ENCODE measurements around the gene HORMAD2. TPM values are rescaled to one million over a fixed set of nuclear protein-coding genes. Genes with fewer than 3 reads are reported as not detected.
A peak's percentile ranks its signal among the peaks of the same experiment; 100 is the strongest.

HORMAD2 gene
- total and polyA plus RNA-seq, 9 of the 15 experiments (the other 6 are each of a cell fraction or from before 2014, with no cell fraction given): not detected

DNA sequence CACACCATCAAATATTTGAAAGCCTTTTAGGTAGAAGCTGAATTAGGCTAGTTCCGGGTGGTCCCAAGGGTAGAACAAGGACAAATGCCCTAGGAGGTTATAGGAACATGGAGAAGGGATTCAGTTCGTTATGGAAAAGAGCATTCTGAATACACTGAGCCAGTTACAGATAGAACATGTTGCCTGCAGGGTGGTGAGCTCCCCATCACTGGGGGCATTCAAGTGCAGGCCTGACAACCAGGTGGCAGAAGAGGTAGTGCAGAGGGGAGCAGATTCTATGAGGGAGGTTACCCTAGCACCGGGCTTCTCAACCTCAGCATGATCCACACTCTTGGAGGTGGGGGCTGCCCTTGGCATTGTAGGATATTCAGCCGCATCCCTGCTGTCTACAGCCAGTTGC, 142.1 kb downstream of the HORMAD2 start:
- Histone ChIP-seq H3K4me3 (no peak overlapping the region), H2AFZ (ENCODE audit: low read depth, low read length) (no peak overlapping the region), H3K9ac (ENCODE audit: insufficient read depth in 1 of 2, low read depth in 2 of 2, low read length in 2 of 2) (no peak overlapping the region), H3K27ac (ENCODE audit: extremely low read depth, low read depth, low read length) (no peak overlapping the region), H3K9me1 (ENCODE audit: control insufficient read depth, insufficient read depth, low read length) (no peaks in the 10 kb centered on the region), H3K4me2 (ENCODE audit: insufficient read depth, low read length) (no peak overlapping the region), H3K79me2 (ENCODE audit: control insufficient read depth, insufficient read depth, low read length) (no peaks in the 10 kb centered on the region), H4K20me1 (replicated peaks; ENCODE audit: control insufficient read depth, insufficient read depth, low read length) (no peaks in the 10 kb centered on the region), H3K9me3 (replicated peaks; ENCODE audit: control insufficient read depth, insufficient read depth, low read depth, low read length) (no peaks in the 10 kb centered on the region), H3K27me3 (ENCODE audit: control insufficient read depth in 2 of 2, insufficient read depth in 2 of 2, low read length in 2 of 2) (peaks cover 0 to 53% of the 10 kb centered on the region in 2 experiments; a peak in 2 of 5 replicates), H3K36me3 (ENCODE audit: control insufficient read depth, insufficient read depth, low read length) (no peaks in the 10 kb centered on the region), H3K4me1 (replicated peaks in 1 of 2; ENCODE audit: control insufficient read depth in 2 of 2, insufficient read depth in 2 of 2, low read length in 2 of 2) (peaks cover 7 to 24% of the 10 kb centered on the region in 2 experiments; a peak in 4 of 5 replicates)
- FAIRE-seq (no peak), ATAC-seq (no peak), DNase-seq (ENCODE audit: extremely low read depth in 1 of 4, low spot score in 3 of 4) (no peak)
- ChIA-PET POLR2A (no interaction called here), CTCF (ENCODE audit: low intra/inter-chr PET ratio) (no interaction called here)
- in situ Hi-C loops (cut with MboI) (no loop called here), intact Hi-C loops (cut with micrococcal nuclease) (no loop called here)
- TF ChIP-seq RBM25 (IDR thresholded peaks at IDR 0.05; ENCODE audit: low read depth, low read length, severe bottlenecking): peak; percentile 47
- no peak for TF ChIP-seq SMARCA4 (IDR thresholded peaks at IDR 0.05)
- peak; percentile 42; the same call in 1 of the 2 replicates for TF ChIP-seq BCOR (IDR thresholded peaks at IDR 0.05)
- no peak for TF ChIP-seq ZNF311 (CRISPR knock-in tag; IDR thresholded peaks at IDR 0.05)
- no peak for TF ChIP-seq NBN (IDR thresholded peaks at IDR 0.05; ENCODE audit: low read depth)
- TF ChIP-seq ZFP36 (IDR thresholded peaks at IDR 0.05; ENCODE audit: low read depth, low read length, partially characterized antibody): peak; percentile 58
- TF ChIP-seq CHD4 (IDR thresholded peaks at IDR 0.05; ENCODE audit: insufficient read depth, insufficient replicate concordance, low read depth, low read length, poor library complexity, severe bottlenecking): peak; percentile 15
- no TSS peak for BruUV-seq (replicated peaks)
- WGBS (ENCODE audit: insufficient coverage, low coverage, missing lambda C conversion rate): 44% methylated on average over 4 of the region's 4 CpGs

DNA sequence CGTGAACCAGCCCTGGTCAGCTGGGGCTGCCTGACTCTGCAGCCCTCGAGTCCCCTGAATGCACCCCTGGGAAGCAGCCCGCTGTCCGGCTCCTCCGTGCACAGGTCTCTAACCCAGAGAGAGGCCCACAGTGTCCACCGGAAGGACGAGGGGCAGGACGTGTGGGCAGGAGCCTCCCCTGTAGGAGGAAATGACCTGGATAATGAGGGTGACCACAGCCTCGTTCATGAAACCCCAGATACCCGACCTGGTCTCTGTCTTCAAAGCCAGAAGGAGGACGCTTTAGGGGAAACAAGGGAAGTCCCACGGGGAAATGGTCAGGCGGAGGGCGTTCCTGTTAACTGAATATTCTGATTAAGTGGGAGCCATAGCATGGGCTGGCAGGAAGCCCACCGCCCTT, 143.0 kb downstream of the HORMAD2 start:
- FAIRE-seq (no peak), ATAC-seq (peak; percentile 26), DNase-seq (ENCODE audit: extremely low read depth in 1 of 4, low spot score in 3 of 4) (no peak)
- Histone ChIP-seq H3K9me3 (replicated peaks; ENCODE audit: control insufficient read depth, insufficient read depth, low read depth, low read length) (no peaks in the 10 kb centered on the region), H3K27me3 (ENCODE audit: control insufficient read depth in 2 of 2, insufficient read depth in 2 of 2, low read length in 2 of 2) (peaks cover 0 to 53% of the 10 kb centered on the region in 2 experiments; a peak in 2 of 5 replicates), H3K36me3 (ENCODE audit: control insufficient read depth, insufficient read depth, low read length) (no peaks in the 10 kb centered on the region), H3K79me2 (ENCODE audit: control insufficient read depth, insufficient read depth, low read length) (no peaks in the 10 kb centered on the region), H3K4me1 (replicated peaks in 1 of 2; ENCODE audit: control insufficient read depth in 2 of 2, insufficient read depth in 2 of 2, low read length in 2 of 2) (peaks cover 4 to 14% of the 10 kb centered on the region in 2 experiments; a peak in 4 of 5 replicates), H2AFZ (ENCODE audit: low read depth, low read length) (peak overlapping the region; percentile 51; the same call in 1 of the 2 replicates), H3K9me1 (ENCODE audit: control insufficient read depth, insufficient read depth, low read length) (no peaks in the 10 kb centered on the region), H4K20me1 (replicated peaks; ENCODE audit: control insufficient read depth, insufficient read depth, low read length) (no peaks in the 10 kb centered on the region), H3K4me3 (no peak overlapping the region), H3K27ac (ENCODE audit: extremely low read depth, low read depth, low read length) (no peak overlapping the region), H3K4me2 (ENCODE audit: insufficient read depth, low read length) (no peak overlapping the region), H3K9ac (ENCODE audit: insufficient read depth in 1 of 2, low read depth in 2 of 2, low read length in 2 of 2) (no peak overlapping the region; a peak in 1 of 4 replicates)
- intact Hi-C loops (cut with micrococcal nuclease) (no loop called here), in situ Hi-C loops (cut with MboI) (no loop called here)
- 9% methylated on average over 11 of the region's 15 CpGs for WGBS (ENCODE audit: insufficient coverage, low coverage, missing lambda C conversion rate)
- ChIA-PET CTCF (ENCODE audit: low intra/inter-chr PET ratio) (interaction anchor here (0.6 kb wide), 1 partner anchor 16 kb away, joined by 3 read pairs; no protein-coding TSS in a partner anchor), POLR2A (no interaction called here)
- no TSS peak for BruUV-seq (replicated peaks)
- TF ChIP-seq ZNF143 (CRISPR knock-in tag; IDR thresholded peaks at IDR 0.05) (no peak), GABPA (tag; conservative IDR thresholded peaks at IDR 0.05; ENCODE audit: low read depth) (peak; percentile 59)
